ENCODE results near the gene ZBTB7B.
"Not testable (repeated sequence)": the region's sequence is repeated elsewhere in the genome, so short reads cannot be mapped to it uniquely, and the experiment has no call there.

The ZBTB7B gene

GRCh38 chr1:154969246-154969645 is 33.4 kb upstream of the ZBTB7B start:
- no peak for DNase-seq

DNA sequence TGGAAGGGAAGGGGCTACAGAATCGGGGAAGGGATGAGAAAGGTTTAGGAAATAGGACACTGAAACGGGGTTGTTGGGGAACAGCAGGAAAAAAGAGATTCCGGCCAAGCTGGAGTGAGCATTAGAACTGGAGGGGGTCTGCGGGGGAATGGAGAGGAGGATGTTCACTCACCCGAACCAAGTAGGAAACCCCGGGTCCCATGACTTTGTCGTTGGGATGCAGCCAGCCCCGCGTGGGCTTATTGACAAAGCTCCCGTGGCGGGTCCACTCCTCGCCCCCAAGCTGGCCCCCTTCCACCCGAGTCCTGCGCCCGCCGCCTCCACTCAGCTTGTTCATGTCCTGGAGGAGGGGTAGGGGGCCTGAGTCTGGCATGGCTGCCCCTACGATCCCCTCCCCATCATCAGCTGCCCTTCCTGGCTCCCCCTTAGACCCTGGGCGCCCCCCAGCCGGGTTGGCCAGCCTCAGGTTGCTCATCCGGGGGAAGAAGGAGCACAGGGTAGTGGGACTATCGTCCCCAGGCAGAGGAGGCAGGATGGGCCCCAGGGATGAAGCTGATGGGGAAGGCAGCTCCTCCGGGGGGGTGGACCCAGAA is 32.6 kb upstream of the ZBTB7B start:
- DNase-seq, result no peak

DNA sequence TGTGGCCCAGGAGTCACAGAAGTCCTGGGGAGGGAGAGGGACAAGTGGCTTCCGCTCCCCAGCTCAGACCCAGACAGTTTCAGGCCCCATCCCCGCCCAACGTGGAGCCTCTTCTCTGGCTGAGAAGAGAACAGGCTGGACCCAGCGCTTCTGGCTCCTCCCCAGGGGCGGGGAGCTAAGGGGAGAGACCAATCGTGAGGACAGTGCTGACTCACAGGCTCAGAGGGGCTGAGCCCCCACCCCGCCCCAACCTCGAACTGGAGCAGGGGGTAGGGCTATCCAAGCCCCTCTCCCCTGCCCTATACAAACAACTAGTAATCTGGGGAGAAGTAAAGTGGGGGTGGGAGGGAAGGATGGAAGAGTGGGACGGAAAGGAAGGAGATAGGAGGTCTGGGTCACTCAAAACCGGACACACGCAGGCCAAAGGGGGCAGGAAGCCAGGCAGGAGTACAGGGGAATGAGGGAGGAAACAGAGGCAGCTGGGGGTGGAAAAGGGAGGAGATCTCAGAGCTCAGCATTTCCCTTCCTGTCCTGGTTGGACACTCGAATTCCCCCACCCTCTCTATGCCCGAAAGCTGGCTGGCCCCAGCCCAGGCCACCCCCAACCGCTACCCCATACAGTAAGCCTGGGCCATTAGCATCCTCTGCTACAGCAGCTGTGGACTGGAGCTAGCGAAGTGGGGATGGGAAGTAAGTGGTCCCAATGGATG is 31.8 kb upstream of the ZBTB7B start, which contains the start of gene SHC1:
SHC1 (minus strand) TSS at position 117 of the 710 bp plus-strand sequence. CDS start 221 bp downstream, outside the sequence.
- peak; percentile 60 for DNase-seq

DNA sequence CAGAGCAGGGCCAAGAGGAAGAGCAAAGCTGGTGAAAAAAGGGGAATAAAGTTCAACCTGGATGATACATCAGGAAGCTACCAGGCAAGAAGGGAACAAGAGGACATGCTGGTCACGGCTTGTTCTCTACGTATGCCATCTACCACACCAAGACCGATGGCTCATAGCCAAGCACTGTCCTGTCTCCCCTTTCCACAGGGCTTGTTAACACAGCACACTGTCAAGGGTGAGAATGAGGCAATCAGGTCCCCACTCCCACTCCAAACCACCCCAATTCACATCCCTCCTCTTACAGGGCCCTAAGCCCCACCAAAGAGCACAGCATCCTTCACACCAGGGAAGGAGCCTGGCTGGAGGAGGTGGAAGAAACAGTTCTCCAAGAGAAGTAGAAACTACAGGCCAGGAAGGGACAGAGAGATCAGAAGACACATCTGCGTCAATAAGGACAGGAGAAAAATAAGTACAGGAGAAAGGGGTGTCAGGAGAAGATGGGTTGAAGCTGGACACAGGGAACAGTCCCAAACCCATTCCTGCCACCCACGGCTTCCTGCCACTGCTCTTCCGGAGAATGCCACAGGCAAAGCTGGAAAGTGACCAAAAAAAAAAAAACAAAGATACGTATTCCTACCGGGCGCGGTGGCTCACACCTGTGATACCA is 31.1 kb upstream of the ZBTB7B start:
- DNase-seq, result no peak

DNA sequence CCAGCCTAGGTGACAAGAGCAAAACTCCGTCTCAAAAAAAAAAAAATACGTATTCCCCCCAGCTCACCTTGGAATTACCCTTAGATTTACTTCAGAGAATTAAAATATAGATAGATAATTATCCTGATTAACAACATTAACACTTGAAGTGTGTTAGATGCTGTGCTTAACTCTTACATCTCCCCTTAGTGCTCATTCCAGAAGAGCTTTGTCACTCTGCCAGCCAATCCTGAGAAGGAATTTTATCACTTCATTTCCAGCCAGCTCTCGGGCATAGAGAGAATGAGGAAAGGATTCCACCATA is 30.4 kb upstream of the ZBTB7B start:
- DNase-seq, result no peak

DNA sequence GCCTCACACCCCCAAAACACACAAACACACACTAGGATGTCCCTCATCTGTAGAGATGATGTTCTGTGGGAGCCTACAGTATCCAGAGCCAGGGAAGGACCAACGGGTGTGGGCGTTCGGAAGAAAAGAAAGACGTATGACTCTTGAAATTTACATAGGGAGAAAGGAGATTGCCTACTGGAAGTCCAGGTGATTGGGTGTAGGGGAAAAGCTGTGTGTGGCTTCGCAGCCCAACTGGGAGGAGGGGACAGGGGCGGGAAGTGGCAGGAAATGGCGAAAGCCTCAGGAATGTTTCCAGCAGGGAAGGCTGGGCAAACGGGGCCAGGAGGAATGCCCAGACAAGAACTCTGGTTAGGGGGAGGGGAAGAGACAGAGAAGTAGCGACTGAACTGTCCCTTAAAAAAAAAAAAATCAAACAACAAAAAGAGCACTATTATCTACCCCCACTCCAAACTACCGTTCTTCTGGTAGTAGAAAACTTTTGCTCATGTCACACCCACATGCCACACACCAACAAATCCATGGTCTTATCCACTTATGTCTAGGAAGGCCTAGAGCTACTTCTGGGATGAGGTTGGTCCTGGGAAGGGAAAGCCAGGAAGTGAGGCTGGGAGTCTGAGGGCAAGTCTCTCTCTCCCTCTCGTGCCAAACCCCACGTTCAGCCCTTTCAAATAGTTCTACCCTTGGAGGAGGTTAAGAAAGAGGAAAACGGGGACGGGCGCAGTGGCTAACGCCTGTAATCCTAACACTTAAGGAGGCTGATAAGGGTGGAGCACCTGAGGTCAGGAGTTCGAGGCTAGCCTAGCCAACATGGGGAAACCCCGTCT is 29.9 kb upstream of the ZBTB7B start:
- DNase-seq, result no peak

DNA sequence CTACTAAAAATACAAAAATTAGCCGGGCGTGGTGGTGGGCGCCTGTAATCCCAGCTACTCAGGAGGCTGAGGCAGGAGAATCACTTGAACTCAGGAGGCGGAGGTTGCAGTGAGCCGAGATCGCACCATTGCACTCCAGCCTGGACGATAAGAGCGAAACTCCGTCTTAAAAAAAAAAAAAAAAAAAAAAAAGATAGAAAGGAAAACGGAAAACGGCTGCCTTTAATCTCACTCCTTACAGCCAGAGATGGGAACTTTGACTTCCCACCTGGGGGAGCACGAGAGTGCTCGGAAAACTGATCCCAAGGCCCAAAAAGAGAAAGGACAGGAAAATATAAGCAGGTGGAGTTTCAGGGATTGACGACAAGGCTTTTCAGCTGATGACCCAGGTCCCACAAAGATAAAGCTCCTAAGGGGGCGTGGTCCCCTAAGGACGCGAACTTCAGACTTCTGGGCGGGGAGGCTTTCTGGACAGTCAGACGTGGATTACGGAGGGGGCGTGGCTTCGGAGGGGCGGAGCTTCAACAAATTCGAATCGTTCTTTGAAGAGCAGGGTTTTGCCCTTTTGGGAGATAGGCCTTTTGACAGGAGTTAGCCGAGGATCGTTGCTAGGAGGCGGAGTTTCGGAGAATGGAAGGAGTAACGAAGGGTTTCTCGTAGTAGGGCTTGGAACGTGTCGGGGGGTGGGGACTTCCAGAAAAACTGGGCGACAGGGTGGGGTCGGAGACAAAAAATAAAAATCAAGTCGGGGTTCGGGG is 29.1 kb upstream of the ZBTB7B start:
- peak; percentile 97 for DNase-seq

GRCh38 chr1:154974102-154974807 is 28.3 kb upstream of the ZBTB7B start, which contains the start of gene CKS1B:
Gene CKS1B (plus strand): TSS chr1:154974681. CDS start chr1:154974746, 65 bp downstream.
- DNase-seq, result peak; percentile 99

DNA sequence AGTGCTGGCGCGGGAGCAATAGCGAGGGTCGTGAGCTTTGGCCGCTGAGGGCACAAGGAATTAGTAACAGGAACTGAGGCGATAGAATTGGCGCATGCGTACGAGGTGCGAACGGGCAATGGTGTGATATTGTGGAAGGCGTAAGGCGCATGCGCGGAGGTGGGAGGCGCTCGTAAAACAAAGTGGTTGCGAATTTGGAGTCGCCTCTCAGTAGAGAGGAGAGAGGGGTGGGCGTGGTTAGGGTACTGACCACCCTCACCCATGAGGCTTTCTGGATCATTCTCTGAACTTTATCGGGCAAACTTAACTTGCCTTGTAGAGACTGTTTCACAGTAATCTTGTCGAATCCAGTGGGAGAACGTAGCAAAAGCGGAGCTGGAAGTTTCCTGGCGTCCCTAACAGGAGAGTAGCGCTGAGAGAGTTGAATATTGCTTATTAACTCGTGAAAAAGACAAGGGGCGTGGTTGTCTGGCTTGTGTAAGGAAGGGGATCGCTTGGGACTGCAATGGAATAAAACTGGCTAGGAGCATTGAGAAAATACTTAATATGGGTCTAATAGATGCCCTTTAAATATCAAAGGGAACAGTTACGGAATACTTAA is 27.7 kb upstream of the ZBTB7B start:
- peak; percentile 98 for DNase-seq

GRCh38 chr1:154975409-154976059 is 27.1 kb upstream of the ZBTB7B start:
- DNase-seq, result peak; percentile 69

GRCh38 chr1:154977762-154978161 is 24.8 kb upstream of the ZBTB7B start:
- DNase-seq, result not testable (repeated sequence)

DNA sequence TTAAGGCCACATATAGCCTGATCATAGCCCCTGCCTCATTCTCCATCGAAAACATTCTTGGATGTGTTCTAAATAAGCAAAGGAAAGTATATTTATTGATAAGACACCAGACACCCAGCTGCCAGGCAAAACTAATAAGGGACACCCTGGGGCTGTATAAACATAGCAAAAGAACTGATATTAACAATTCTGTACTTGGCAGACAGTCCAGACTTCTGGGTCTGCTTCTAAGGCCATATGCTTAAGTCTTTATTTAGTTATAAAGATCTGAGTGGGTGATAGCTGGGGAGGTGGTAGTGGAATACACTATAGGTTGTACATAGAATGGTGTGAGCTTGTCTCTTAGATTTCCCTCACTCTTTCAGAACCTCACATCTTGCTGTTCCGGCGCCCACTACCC is 24.2 kb upstream of the ZBTB7B start:
- no peak for DNase-seq

GRCh38 chr1:154982341-154982740 is 20.3 kb upstream of the ZBTB7B start:
- DNase-seq, result no peak

DNA sequence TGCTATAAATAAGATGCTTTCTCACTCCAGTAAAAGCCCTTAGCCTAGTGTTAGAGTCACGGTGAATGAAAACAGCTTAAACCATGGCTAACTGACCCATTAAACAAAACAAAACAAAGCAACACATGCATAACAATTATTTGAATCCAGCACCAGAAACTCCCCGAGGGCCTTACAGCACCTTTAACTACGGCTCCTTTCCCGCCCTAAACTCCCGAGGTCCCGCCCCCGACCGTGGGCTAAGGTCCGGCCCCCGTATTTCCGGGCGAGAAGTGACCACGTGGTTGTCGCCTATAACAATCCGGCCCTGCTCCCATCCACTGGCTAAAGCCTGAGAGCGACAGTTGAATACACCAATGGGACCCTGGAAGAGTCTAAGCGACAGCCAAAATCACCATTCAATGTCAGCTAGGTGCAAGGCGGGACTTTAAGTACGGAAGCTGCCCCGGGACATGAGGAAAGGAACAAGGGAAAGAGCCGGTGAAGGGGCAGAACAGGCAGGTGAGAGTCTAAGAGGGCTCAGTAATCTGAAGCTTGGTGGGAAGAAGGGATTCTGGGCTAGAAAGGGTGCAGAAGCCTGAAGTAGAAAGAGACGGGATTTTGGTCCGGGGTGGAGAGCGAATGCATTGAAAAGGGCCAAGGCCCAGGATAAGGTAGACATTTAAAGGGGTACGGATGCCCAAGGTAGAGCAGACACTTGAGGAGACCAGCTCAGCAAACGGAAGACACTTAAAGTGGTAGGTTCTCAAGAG is 19.5 kb upstream of the ZBTB7B start, which contains the start of gene FLAD1:
FLAD1 (plus strand) TSS at position 448 of the 752 bp plus-strand sequence. CDS start 351 bp downstream, outside the sequence.
- peak; percentile 100 for DNase-seq

DNA sequence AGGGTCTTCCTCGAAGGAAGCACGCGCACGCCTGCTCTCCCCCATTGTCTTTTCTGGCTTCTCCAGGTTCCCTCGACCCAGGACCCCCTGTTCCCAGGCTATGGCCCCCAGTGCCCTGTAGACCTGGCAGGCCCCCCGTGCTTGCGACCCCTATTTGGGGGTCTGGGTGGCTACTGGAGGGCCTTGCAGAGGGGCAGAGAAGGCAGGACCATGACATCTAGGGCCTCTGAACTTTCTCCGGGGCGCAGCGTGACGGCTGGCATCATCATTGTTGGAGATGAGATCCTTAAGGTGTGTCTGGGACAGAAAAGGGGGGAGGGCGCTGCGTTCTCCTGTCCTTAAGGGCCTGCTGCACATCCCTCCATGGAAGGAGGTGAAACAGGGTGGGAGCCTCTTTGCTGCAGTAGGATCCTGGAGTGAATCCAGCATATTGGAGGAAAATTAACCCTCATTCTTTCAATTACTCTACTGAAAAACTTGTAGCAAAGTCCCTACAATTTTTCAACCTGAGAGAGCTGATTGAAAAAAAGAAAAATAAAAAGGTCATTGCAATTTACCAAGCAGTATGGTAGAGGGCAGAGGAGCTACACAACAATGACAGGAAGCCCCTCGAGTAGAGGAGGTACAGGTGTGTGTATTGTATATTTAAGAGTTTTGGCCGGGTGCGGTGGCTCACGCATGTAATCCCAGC is 18.7 kb upstream of the ZBTB7B start:
- DNase-seq, result no peak

DNA sequence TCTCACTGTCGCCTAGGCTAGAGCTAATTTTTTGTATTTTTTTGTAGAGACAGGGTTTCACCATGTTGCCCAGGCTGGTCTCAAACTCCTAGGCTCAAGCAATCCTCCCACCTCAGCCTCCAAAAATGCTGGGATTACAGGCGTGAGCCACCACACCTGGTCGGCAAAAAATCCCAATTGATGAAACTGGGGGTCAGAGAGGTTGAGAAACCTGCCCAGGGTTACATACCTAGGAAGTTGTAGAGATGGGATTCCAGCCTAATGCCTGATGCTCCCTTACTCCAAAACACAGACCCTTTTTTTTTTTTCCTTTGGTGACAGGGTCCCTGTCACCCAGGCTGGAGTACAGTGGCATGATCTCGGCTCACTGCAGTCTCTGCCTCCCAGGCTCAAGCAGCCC is 15.9 kb upstream of the ZBTB7B start:
- DNase-seq, result not testable (repeated sequence)

GRCh38 chr1:154987326-154987725 is 15.3 kb upstream of the ZBTB7B start:
- no peak for DNase-seq

DNA sequence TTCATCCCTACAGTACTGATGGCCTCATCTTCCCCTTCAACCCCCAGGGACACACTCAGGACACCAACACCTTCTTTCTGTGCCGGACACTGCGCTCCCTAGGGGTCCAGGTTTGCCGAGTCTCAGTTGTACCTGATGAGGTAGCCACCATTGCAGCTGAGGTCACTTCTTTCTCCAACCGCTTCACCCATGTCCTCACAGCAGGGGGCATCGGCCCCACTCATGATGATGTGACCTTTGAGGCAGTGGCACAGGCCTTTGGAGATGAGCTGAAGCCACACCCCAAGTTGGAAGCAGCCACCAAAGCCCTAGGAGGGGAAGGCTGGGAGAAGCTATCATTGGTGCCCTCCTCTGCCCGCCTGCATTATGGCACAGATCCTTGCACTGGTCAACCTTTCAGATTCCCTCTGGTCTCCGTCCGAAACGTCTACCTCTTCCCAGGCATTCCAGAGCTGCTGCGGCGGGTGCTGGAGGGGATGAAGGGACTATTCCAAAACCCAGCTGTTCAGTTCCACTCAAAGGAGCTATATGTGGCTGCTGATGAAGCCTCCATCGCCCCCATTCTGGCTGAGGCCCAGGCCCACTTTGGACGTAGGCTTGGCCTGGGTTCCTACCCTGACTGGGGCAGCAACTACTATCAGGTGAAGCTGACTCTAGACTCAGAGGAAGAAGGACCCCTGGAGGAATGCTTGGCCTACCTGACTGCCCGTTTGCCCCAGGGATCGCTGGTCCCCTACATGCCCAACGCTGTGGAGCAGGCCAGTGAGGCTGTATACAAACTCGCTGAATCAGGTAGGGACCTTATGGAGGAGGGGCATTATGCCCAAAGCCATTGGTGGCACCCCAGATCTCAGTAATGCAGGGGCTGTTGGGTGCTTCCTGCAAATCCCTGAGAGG is 14.3 kb upstream of the ZBTB7B start:
- no peak for DNase-seq

All from activated CD4-positive, alpha-beta T cell treated with anti-CD3 and anti-CD28 coated beads, Interleukin-2, amount 50 U/mL, for 16 hours (primary cell).